ENCODE measurements around the gene E2F6.

The E2F6 gene

DNA sequence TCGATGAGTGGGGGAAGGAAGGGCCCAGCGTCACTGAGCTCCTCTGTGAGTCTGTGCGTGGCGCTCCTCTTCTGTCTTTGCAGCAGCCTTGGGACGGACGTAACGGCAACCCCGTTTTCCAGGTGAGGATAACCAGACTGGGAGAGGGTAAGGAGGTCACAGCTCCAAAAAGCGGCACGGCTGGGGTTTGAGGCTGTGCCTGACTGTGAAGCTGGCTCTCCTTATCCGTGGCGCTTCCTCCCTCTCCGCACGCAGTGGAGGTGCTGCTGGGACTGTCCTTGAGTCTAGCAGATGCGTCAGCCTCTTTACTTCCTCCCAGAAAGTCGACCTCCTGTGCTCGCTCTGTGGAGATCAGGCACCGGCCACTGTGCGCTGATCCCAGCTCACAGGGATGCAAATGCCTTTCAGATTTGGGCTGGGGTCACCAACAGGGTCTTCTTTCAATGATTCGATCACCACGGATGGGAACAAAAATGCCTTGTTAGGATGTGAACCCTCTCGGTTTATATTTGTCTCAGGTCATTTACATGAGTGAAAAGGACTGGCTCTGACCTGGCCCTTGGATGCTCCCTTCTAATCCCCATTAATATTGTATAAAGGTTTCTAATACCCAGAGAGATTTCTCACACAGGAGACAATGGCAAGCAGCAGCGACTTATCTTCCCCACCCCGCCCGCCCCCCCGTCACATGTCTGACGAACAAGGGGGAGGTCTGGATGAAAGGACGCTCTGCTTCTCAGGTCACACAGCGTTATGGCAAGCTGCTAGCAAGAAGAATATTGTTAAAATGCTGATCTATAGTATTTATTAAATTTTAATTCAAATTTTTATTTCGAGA is 30.1 kb upstream of the E2F6 start:
- DNase-seq: no peak
- in situ Hi-C loops (cut with MboI; ENCODE audit: low pct_unique_long_range_greater_than_20kb, low sequenced_read_pairs): loop anchor here (25.0 kb wide), 1 partner anchor 91 kb away; no protein-coding TSS in a partner anchor

DNA sequence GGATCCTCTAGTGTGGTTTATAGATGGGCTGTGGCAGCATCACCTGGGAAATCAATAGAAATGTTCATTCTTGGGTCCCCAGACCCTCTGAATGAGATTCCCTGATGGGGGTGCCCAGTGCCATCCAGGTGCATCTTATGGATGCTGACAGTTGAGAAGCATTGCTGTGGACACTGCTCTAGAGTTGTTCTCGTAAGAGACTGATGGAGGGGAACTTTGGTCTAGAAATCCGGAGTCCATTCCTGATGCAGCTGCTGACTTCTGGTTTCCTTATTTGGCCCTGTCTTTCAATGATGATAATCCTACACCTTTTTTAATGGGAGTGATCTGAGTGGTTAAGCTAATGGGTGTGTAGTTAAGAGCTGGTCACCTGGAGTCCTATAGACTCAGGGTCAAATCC is 28.3 kb upstream of the E2F6 start:
- in situ Hi-C loops (cut with MboI; ENCODE audit: low pct_unique_long_range_greater_than_20kb, low sequenced_read_pairs): loop anchor here (25.0 kb wide), 1 partner anchor 93 kb away; no protein-coding TSS in a partner anchor
- no peak for DNase-seq

DNA sequence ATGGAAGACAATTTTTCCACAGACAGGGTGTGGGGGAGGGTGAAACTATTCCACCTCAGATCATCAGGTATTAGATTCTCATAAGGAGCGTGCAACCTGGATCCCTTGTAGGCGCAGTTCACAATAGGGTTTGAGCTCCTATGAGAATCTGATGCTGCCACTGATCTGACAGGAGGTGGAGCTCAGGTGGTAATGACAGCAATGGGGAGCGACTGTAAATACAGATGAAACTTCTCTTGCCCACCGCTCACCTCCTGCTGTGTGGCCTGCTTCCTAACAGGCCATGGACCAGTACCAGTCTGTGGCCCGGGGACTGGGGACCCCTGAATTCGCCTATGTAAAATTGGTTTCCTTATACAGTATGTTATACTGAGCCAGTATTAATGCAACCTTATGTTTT is 27.3 kb upstream of the E2F6 start:
- no peak for DNase-seq
- in situ Hi-C loops (cut with MboI; ENCODE audit: low pct_unique_long_range_greater_than_20kb, low sequenced_read_pairs): loop anchor here (25.0 kb wide), 1 partner anchor 94 kb away; no protein-coding TSS in a partner anchor

DNA sequence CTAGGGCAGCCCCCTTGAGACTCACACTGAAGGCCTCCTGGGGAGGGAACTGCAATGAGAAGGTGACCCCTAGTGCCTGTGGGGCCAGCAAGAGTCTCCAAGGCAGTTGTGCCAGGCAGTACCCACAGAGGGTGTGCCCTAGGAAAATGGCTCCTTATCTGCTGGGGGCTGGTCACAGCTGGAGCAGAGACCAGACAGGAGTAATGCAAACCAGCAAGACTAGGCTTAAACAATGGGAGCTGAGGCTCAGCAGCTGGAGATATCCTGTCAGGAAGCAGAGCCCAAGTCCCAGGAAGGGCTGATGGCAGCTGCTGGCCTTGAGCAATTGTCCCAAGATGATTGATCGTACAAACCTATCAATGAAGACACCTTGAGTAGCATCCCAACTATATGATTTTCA is 26.8 kb upstream of the E2F6 start:
- no peak for DNase-seq
- in situ Hi-C loops (cut with MboI; ENCODE audit: low pct_unique_long_range_greater_than_20kb, low sequenced_read_pairs): loop anchor here (25.0 kb wide), 1 partner anchor 95 kb away; no protein-coding TSS in a partner anchor

DNA sequence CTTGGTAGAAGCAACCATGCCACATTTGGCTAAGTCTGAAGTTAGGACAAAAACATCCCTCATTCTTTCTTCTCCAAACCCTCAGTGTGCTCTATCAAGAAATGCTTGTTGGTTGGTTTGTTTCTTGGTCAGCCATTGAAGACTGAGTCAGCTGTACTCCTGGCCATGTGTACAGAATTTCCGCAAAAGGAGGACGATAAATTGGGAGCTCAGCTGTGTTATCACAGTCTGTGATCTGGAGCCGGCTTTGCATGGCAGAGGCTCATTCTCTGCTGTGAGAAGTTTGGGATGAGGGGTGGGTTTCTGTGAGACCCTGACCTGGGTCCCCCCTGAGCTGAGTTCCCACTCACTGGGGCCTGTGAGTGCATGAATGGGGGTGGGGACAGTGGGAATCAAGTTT is 26.3 kb upstream of the E2F6 start:
- DNase-seq: no peak
- in situ Hi-C loops (cut with MboI; ENCODE audit: low pct_unique_long_range_greater_than_20kb, low sequenced_read_pairs): loop anchor here (25.0 kb wide), 1 partner anchor 95 kb away; no protein-coding TSS in a partner anchor

DNA sequence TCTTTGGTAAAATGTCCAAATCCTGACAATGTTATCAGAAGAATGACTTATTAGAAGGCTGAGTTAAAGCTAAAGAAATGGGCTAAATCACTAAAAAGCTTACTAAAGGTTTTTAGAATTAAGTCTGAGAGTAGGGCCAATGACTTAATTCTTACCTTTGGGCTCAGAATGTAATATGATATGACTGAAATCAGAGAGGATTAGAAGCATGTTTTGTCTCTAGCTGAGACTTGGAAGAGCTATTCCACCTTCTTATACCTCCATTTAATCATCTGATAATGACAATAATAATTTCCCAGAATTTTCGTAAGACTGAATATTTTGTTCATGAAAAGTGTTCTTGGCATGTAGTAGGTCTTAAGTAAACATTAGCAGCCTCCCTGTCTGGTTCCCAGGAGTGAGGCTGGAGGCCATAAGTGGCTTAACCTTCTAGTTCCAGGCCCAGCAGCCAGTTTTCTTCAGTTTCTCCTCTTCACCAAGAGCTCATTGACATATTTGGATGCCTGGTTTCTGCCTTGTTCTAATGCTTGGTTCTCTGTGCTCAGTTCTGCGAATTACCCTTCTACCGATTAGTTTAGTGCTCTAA is 25.5 kb upstream of the E2F6 start:
- DNase-seq: no peak
- in situ Hi-C loops (cut with MboI; ENCODE audit: low pct_unique_long_range_greater_than_20kb, low sequenced_read_pairs): loop anchor here (25.0 kb wide), 1 partner anchor 96 kb away; no protein-coding TSS in a partner anchor

DNA sequence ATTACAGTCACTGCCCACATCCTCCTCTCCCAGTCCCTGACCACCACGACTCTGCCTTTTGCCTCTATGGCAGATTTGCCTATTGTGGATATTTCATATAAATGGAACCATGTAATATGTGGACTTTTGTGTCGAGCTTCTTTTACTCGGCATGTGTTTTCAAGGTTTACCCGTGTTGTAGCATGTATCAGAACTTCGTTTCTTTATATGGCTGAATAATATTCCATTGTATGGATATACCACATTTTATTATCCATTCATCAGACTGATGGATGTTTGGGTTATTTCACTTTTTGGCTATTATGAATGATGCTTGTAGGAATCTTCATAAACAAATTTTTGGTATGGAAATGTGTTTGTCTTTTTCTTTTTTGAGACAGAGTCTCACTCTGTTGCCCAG is 24.2 kb upstream of the E2F6 start:
- in situ Hi-C loops (cut with MboI; ENCODE audit: low pct_unique_long_range_greater_than_20kb, low sequenced_read_pairs): loop anchor here (25.0 kb wide), 1 partner anchor 97 kb away; no protein-coding TSS in a partner anchor

DNA sequence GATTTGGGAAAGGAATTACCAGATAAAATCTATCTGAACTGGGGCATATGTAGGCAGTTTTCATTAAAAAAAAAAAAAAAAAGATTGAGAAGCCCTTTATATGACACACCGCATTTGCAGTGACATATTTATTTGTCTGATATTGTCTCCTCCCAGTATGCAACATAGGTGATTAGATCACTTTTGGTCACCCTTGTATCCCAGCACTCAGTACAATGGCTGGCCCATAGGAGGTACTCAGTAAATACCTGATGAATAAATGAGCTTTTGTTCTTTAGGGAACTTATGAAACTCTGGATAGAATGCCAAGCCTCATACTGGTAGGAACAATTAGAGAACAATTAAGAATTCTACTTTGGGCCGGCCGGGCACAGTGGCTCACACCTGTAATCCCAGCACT is 22.8 kb upstream of the E2F6 start:
- DNase-seq: no peak
- in situ Hi-C loops (cut with MboI; ENCODE audit: low pct_unique_long_range_greater_than_20kb, low sequenced_read_pairs): loop anchor here (25.0 kb wide), 1 partner anchor 98 kb away; no protein-coding TSS in a partner anchor

More for the DNA sequence above, 24.2 kb upstream of the E2F6 start:
- no peak for DNase-seq

DNA sequence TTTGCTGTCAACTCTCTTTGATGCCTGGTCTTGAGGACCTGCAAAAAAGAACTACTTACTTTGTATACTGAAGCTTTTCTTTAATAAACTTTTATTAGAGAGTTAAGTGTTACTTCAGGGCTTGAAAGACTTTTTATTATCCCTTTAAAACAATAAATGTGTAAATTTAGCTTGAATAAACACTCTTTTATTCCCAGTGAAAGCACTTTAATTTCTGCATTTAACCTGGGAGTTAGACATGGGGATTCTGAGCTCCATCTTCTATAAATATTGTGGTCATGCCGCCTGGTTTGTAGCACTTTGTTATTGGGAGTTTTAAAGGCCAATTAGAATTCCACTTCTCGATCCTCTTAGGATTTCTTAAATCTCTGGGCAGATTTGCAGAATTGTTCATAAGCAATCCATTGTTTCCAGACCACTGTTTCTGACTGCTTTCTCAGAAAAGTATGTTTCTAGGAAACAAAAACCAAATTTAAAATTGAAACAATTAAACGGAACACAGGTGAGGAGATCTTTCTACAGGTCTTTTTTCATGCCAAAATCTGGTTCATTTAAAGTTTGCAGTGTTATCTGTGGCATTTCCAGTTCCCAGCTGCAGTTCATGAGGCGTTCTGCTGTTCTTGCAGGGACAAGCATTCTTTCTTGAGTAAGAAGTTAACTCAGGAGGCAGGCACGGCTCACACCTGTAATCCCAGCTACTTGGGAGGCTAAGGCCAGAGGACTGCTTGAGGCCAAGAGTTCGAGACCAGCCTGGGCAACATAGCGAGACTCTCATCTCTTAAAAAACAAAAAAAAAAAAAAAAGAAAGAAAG is 18.1 kb upstream of the E2F6 start:
- in situ Hi-C loops (cut with MboI; ENCODE audit: low pct_unique_long_range_greater_than_20kb, low sequenced_read_pairs): loop anchor here (25.0 kb wide), 1 partner anchor 103 kb away; no protein-coding TSS in a partner anchor

DNA sequence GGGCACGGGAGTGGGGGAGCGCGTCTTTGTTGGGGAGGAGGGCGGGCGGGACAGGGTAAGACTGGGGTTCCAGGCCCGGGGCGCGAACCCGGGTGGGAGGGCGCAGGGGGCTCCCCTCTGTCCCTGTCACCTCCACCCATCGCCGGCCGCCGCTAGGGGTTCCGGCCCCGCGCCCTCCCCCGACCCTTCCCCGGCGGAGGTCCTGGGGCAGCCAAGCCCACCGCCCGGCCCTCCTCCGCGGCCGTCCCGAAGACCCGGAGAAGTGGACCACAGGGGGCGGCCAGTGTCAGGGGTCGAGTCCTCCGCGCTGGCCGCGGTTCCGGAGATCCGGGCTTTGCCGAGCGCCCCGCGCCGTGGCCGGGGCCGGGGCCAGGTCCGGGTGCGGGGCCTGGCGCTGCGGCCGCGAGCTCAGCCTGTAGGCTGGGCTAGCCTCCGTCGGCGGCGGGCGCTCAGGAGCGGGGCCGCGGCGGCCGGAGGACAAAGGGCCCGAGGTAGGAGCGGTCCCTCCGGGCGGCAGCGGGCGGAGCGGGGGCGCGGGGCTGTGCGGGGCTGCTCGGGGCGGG is 16.6 kb upstream of the E2F6 start:
- in situ Hi-C loops (cut with MboI; ENCODE audit: low pct_unique_long_range_greater_than_20kb, low sequenced_read_pairs): loop anchor here (25.0 kb wide), 1 partner anchor 105 kb away; no protein-coding TSS in a partner anchor
- DNase-seq: no peak

More for the DNA sequence above, 18.1 kb upstream of the E2F6 start:
- no peak for DNase-seq

DNA sequence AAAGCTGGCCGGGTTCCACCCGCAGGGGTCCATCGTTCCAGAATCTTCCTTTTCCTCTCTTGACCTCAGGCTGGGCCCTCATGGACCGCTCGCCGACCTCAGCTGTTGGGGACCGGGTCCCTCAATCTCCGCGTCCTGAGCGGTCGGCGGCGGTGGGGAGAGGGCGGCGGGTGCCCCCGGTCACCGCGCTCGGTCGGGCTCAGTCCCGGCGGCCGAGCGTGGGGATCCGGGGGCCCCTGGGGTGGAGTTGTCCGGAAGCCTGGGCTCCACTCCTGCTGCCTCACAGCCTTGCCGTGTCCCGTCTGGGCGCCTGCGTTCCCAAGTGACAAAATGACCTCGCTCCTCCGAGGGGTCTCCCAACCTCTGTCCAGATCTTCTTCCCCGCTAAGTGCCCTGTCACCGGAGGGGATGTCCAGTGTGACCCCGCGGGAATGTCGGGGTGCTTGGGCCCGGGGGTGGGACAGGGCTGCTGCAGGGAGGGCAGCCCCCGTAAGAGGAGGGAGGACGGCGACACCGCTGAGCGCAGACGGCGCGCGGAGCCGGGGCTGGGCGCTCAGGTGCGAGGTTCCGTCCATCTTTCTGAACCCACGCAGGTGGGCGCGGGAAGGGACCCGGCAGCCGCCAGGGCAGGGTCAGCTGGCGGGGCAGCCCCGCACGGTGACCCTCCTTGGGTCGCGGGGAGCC is 16.0 kb upstream of the E2F6 start:
- DNase-seq: no peak
- in situ Hi-C loops (cut with MboI; ENCODE audit: low pct_unique_long_range_greater_than_20kb, low sequenced_read_pairs): loop anchor here (25.0 kb wide), 1 partner anchor 105 kb away; no protein-coding TSS in a partner anchor

DNA sequence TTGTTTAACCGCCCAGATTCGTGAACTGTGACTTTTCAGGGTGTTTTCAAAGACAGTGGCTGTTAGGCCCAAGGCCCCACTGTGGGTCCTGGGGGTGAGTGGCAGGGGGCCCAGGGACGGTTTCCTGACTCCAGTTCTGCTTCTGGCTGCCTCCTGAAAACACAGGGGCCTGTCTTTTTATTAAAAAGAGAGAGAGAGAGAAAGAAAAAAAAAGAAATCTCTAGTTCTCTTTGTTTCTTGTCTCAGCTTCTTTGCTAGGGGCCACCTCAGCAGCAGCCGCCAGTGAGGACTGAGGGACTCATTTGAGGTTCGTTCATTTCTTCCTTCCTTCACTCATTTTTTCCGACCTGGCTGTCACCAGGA is 15.4 kb upstream of the E2F6 start:
- DNase-seq: no peak
- in situ Hi-C loops (cut with MboI; ENCODE audit: low pct_unique_long_range_greater_than_20kb, low sequenced_read_pairs): loop anchor here (25.0 kb wide), 1 partner anchor 106 kb away; no protein-coding TSS in a partner anchor

DNA sequence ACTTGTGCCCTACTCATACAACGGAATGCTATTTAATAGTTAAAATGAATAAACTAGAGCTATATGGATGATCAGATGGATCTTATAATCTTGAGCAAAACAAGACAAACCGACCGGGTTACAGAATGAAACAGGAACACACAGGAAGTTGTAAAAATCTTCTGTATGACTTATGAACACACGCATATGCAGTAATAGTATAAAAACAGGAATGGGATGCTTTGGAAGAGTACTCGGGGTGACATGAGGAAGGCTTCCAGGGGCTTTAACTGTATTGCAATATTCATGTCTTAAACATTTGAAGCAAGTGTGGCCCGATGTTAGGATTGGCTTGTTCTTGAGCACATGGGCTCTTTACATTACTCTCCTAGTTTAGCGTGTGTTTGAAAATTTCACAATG is 14.9 kb upstream of the E2F6 start:
- in situ Hi-C loops (cut with MboI; ENCODE audit: low pct_unique_long_range_greater_than_20kb, low sequenced_read_pairs): loop anchor here (25.0 kb wide), 1 partner anchor 106 kb away; no protein-coding TSS in a partner anchor
- peak; percentile 20 for DNase-seq

DNA sequence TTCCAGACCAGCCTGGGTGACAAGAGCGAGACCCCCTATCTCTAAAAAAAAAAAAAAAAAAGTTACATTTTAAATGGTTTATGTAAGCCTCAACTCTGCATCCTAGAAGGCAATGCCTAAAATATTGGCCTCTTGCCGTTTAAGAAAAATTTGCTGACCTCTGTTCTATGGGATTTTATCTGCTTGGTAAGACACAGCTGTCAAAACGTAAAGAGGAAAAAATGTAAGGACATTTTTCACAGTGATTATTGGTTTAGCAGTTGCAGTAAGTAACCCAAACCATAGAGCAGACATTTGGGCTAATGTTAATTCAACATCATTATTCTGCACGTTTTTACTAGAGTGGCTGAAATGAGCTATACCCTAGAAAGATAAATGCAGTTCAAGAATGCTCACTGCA is 14.4 kb upstream of the E2F6 start:
- DNase-seq: no peak
- in situ Hi-C loops (cut with MboI; ENCODE audit: low pct_unique_long_range_greater_than_20kb, low sequenced_read_pairs): loop anchor here (25.0 kb wide), 1 partner anchor 107 kb away; no protein-coding TSS in a partner anchor

DNA sequence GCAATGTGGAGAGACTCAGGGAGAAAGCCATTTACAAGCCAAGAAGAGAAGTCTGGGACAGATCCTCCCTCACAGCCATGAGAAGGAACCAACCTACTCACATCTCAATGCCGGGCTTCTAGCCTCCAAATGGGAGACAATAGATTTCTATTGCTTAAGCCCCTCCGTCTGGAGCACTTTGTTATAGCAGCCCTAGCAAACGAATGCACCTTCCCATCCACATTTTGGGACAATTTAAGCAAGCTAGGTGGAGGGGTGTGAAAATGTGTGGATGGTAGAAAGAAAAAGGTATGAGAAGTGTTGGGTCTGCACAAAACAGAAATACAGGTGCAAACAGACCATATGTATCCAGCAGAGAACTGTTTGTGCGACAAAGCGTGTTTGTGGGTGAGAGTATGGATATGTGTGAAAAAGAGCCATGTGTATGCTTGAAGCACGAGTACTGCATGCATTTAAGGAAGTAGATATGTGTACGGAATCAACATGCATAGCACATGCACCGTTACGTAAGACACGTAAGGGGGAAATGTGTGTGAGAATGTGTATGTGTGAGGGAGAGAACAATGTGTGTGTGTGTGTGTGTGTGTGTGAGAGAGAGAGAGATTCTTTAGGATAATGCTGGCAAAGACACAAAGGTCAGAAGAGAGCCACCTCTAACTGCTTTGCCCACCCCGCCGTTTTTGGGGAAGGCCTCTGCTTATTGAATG is 13.1 kb upstream of the E2F6 start:
- in situ Hi-C loops (cut with MboI; ENCODE audit: low pct_unique_long_range_greater_than_20kb, low sequenced_read_pairs): loop anchor here (25.0 kb wide), 1 partner anchor 108 kb away; no protein-coding TSS in a partner anchor

DNA sequence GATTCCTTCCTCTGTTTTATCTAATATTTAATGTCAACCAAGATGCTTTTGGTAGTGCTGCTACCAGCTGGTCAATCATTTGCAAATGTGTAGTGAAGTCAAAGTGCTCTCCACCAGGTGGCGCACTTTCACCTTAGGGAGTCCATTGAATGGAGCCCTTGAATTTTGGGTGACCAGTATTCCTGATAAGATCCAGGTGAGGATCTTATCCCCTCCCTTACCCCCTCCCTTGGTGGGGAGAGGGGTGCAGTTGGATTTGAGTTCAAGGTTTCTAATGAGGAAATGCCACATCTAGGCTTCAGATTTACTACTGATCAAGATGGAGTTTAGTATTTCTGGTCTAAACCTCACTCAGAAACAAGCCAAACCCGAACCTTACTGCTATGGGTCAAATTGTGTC is 12.0 kb upstream of the E2F6 start:
- peak; percentile 68 for DNase-seq
- in situ Hi-C loops (cut with MboI; ENCODE audit: low pct_unique_long_range_greater_than_20kb, low sequenced_read_pairs): loop anchor here (25.0 kb wide), 1 partner anchor 109 kb away; no protein-coding TSS in a partner anchor

More for the DNA sequence above, 13.1 kb upstream of the E2F6 start:
- peak; percentile 7 for DNase-seq

DNA sequence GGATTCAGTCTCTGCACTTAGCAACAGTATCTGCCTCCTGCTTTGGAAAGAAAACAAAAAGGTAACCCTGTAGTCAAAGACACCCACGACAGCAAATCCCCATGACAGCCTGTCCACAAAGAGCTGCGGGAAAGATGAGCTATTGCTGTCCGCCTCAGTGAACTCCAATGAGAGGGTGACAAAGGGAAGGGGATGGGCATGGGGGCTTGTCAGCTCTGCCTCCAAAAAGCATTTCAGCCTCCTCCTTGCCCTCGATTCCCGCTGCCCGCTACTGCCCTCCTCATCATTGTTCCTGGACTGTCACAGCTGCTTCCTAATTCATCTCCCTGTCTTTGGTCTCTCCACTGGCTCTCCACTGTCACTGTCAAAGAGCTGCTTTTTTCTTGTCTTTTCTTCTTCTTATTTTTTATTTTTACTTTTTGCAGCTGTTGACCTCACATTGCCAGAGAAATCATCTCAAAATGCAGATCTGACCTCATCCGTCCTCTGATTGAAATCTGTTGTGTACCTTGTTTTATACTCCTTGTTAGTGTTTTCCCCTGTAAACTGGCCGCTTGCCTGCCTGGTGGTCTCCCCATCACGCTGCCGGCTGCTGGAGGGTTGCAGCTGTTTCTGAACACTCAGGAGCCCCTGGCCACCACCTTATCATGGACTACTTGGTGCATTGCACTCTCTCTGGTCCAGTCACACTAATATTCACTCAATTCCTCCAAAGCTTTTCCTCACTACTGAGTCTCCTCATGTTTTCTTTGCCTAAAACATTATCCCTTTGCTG is 7.9 kb upstream of the E2F6 start:
- no peak for DNase-seq
- in situ Hi-C loops (cut with MboI; ENCODE audit: low pct_unique_long_range_greater_than_20kb, low sequenced_read_pairs): no loop called here
